ENCODE data around the gene WARS2. TPM values are rescaled to one million over a fixed set of nuclear protein-coding genes. Genes with fewer than 3 reads are reported as not detected.

The WARS2 gene
- total and polyA plus RNA-seq, 2 of the 8 experiments (the other 6 are each of a cell fraction or from before 2014, with no cell fraction given), result 4.3 to 12.9 TPM

DNA sequence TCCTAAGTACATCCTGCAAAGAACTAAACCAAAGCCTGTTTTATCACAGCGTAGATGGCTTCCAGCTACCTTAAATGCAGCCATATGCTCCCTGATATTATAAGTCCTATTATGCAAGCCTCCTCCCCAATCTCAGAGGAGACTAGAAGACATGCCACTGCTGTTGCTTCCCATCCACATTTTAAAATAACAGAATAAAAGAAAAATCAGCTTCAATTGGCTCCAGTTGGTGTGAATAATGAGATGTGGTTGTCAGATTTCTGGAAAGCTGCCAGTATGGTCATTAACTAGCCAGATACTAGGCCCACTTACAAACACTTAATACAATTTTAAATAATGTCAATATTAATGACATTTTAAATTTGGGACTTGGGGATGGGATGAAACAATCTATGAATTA lies 25.7 kb downstream of the WARS2 start:
- H3K23ac ChIP-seq (ENCODE audit: insufficient read length), result no peak overlapping the region
- no peak for FAIRE-seq
- 88% methylated on average over 1 of the region's 1 CpG; no CpG with 5 or more reads in 1 of the 2 experiments for WGBS, 2 experiments (ENCODE audit: extremely low coverage in 1 of 2, insufficient coverage in 1 of 2, insufficient read length in 1 of 2, insufficient replicate concordance in 2 of 2, low coverage in 1 of 2, low lambda C conversion rate in 2 of 2, missing lambda C conversion rate in 1 of 2)
- H4K91ac ChIP-seq (replicated peaks; ENCODE audit: insufficient read length, low read length), result no peak overlapping the region
- H3K18ac ChIP-seq (ENCODE audit: extremely low read depth, low read length), result no peak overlapping the region
- H3K56ac ChIP-seq (replicated peaks; ENCODE audit: insufficient read length, low read depth, low read length), result no peak overlapping the region
- no peak for DNase-seq (ENCODE audit: low read depth in 1 of 2, low spot score in 2 of 2)
- H3K79me2 ChIP-seq (ENCODE audit: control insufficient read depth in 1 of 2, insufficient read depth in 2 of 2, low read length in 2 of 2), result peaks cover 0 to 3% of the 10 kb centered on the region in 2 experiments; a peak in 1 of 4 replicates
- POLR2A ChIA-PET (ENCODE audit: partially characterized antibody), result no interaction called here
- CTCF ChIA-PET (ENCODE audit: partially characterized antibody), result interaction anchor here (0.7 to 1.2 kb wide), 3 partner anchors 13 to 270 kb away, joined by 3 to 5 read pairs (median 4); no protein-coding TSS in a partner anchor
- peaks cover 0 to 6% (median 2%) of the 10 kb centered on the region in 4 experiments; a peak in 2 of 7 replicates for H3K4me1 ChIP-seq (replicated peaks in 1 of 4; ENCODE audit: control insufficient read depth in 3 of 4, insufficient read depth in 4 of 4, low read length in 3 of 4)
- H2BK20ac ChIP-seq (ENCODE audit: low read length), result no peak overlapping the region
- H3K9ac ChIP-seq (replicated peaks in 1 of 4; ENCODE audit: extremely low read depth in 1 of 4, low read depth in 3 of 4, low read length in 3 of 4), result no peak overlapping the region
- H3K36me3 ChIP-seq (ENCODE audit: control insufficient read depth in 2 of 4, insufficient read depth in 4 of 4, low read length in 3 of 4), result no peaks in the 10 kb centered on the region
- H2BK120ac ChIP-seq (replicated peaks; ENCODE audit: low read depth, low read length), result no peak overlapping the region
- no peak overlapping the region for H4K8ac ChIP-seq (ENCODE audit: extremely low read depth, insufficient read depth, low read length)
- H4K5ac ChIP-seq (ENCODE audit: insufficient read length, low read depth, low read length), result no peak overlapping the region
- no peaks in the 10 kb centered on the region for H4K20me1 ChIP-seq (replicated peaks in 1 of 2; ENCODE audit: control insufficient read depth in 1 of 2, insufficient read depth in 2 of 2, low read length in 2 of 2)
- no peak overlapping the region for H2BK5ac ChIP-seq (ENCODE audit: low read depth, low read length)
- H2BK12ac ChIP-seq (ENCODE audit: low read depth, low read length), result no peak overlapping the region
- H3K4ac ChIP-seq (replicated peaks; ENCODE audit: insufficient read length, low read depth, low read length), result no peak overlapping the region
- H2AK5ac ChIP-seq (ENCODE audit: low read depth, low read length), result no peak overlapping the region
- H3K27ac ChIP-seq (ENCODE audit: low read depth, low read length), result no peak overlapping the region
- H3K14ac ChIP-seq (ENCODE audit: insufficient read length), result no peak overlapping the region
- no peak overlapping the region for H3K4me2 ChIP-seq (ENCODE audit: insufficient read depth in 1 of 2, low read depth in 2 of 2, low read length in 2 of 2)
- H3K23me2 ChIP-seq (ENCODE audit: low read depth, low read length), result no peaks in the 10 kb centered on the region
- H3K4me3 ChIP-seq (ENCODE audit: extremely low read depth in 1 of 4, insufficient read depth in 2 of 4, low read depth in 3 of 4, low read length in 4 of 4), result no peak overlapping the region
- H3K79me1 ChIP-seq (ENCODE audit: low read depth, low read length), result no peaks in the 10 kb centered on the region; the same call in 1 of the 2 replicates
- TF ChIP-seq JUN (IDR thresholded peaks at IDR 0.05; ENCODE audit: low read depth, low read length), result no peak
- no peak for TF ChIP-seq EGR1 (IDR thresholded peaks at IDR 0.05; ENCODE audit: borderline replicate concordance, low read depth, low read length)
- TF ChIP-seq RBBP5 (IDR thresholded peaks at IDR 0.05; ENCODE audit: borderline replicate concordance, low read depth, low read length), result no peak
- TF ChIP-seq RFX5 (IDR thresholded peaks at IDR 0.05; ENCODE audit: borderline replicate concordance, low read depth, low read length), result no peak
- no peak for TF ChIP-seq KDM5A (IDR thresholded peaks at IDR 0.05; ENCODE audit: low read length)
- TF ChIP-seq BRCA1 (IDR thresholded peaks at IDR 0.05; ENCODE audit: low read depth, low read length), result no peak
- no peak for TF ChIP-seq POLR2A (IDR thresholded peaks at IDR 0.05; ENCODE audit: control extremely low read depth in 1 of 2, low read depth in 2 of 2, low read length in 2 of 2)
- no peak for TF ChIP-seq SP1 (IDR thresholded peaks at IDR 0.05; ENCODE audit: low read depth, low read length)
- TF ChIP-seq CHD2 (IDR thresholded peaks at IDR 0.05; ENCODE audit: low read length), result no peak
- no peak overlapping the region for H2BK15ac ChIP-seq (ENCODE audit: low read length)
- H2AFZ ChIP-seq (ENCODE audit: low read length), result no peak overlapping the region
- H3K9me3 ChIP-seq (ENCODE audit: insufficient read depth in 2 of 2, low read depth in 1 of 2, low read length in 1 of 2), result no peaks in the 10 kb centered on the region
- H3K27me3 ChIP-seq (replicated peaks in 1 of 4; ENCODE audit: control insufficient read depth in 3 of 4, extremely low read depth in 1 of 4, insufficient read depth in 3 of 4, low read length in 3 of 4), result no peaks in the 10 kb centered on the region

All from H1 (cell line).